HepG2 (cell line): ENCODE measurements around the gene RIPK1. TPM values are rescaled to one million over a fixed set of nuclear protein-coding genes. Genes with fewer than 3 reads are reported as not detected.

Experiments used
- ATAC-seq: fragments of 200-7000 bp; cut with Tn5 transposase; 3 replicates; pipeline ENCODE4 v1.9.1; 2020; ENCODE audit warnings: mild to moderate bottlenecking, moderate library complexity
- BruUV-seq: library from RNA; stranded (reverse); fragments of 400-500 nt; replicated peaks from 2 replicates; lab custom pipeline; 2021; lab: Mats Ljungman, UMichigan
- CTCF ChIA-PET: fragments of 300-600 bp; formaldehyde crosslinking; extraction: SDS; loops from one replicate; lab custom pipeline; 2021; ENCODE audit warnings: low total read pairs, inconsistent platforms, low intra/inter-chr PET ratio; lab: Yijun Ruan, JAX
- POLR2A ChIA-PET: fragments of 350-600 bp; sonication (Branson Sonifier 250); formaldehyde crosslinking; loops from one replicate; lab custom pipeline; 2020; ENCODE audit warnings: antibody characterized with exemption, inconsistent platforms; lab: Yijun Ruan, JAX
- DNase-seq: peaks from one replicate; pipeline ENCODE4 v3.0.0-alpha.2; 2015; ENCODE audit warnings: low spot score
- FAIRE-seq: peaks from 3 replicates; lab custom pipeline; 2011; peaks lifted over from hg19 to GRCh38; lab: Jason Lieb, UNC
- H2AFZ ChIP-seq: one replicate; pipeline ENCODE4 v1.6.1; 2011; ENCODE audit warnings: low read length, inconsistent platforms
- H3K27ac ChIP-seq: fragments of 300-600 bp; 3 replicates; pipeline ENCODE4 v1.8.0; 2011; ENCODE audit warnings: mixed run types, mild to moderate bottlenecking, mixed read lengths, low read length, inconsistent platforms; ENCODE audit not compliant: insufficient read depth; ENCODE audit errors: extremely low read length
- H3K27me3 ChIP-seq, 2 experiments: fragments of 200-600 bp in 1 of 2; 2 replicates in 1 of 2; 3 replicates in 1 of 2; pipeline versions ENCODE4 v1.6.0 to v1.8.0; 2011; ENCODE audit warnings: low read length in 2 of 2, mild to moderate bottlenecking in 2 of 2, moderate library complexity in 2 of 2, inconsistent platforms in 1 of 2; ENCODE audit not compliant: insufficient read depth in 2 of 2, control insufficient read depth in 1 of 2
- H3K36me3 ChIP-seq, 2 experiments: fragments of 200-600 bp in 1 of 2; replicated peaks in 1 of 2; 2 replicates in 1 of 2; 3 replicates in 1 of 2; pipeline versions ENCODE4 v1.5.1 to v1.8.0; 2011; ENCODE audit warnings: low read length in 2 of 2, inconsistent platforms in 1 of 2; ENCODE audit not compliant: insufficient read depth in 2 of 2, control insufficient read depth in 1 of 2
- H3K4me1 ChIP-seq: 2 replicates; pipeline ENCODE4 v1.5.1; 2012; ENCODE audit warnings: low read length, inconsistent platforms; ENCODE audit not compliant: insufficient read depth
- H3K4me2 ChIP-seq: 2 replicates; pipeline ENCODE4 v1.6.0; 2011; ENCODE audit warnings: low read depth, low read length, inconsistent platforms
- H3K4me3 ChIP-seq, 3 experiments: fragments of 200-600 bp in 1 of 3; sonication (generic), shearing (Covaris generic) in 1 of 3; replicated peaks in 1 of 3; 2 replicates each; pipeline ENCODE4 v1.5.1; 2011 to 2016; ENCODE audit warnings: low read length in 3 of 3, inconsistent platforms in 2 of 3, low read depth in 2 of 3, mild to moderate bottlenecking in 2 of 3, control low read depth in 1 of 3, mixed read lengths in 1 of 3; ENCODE audit not compliant: insufficient read depth in 1 of 3
- H3K79me2 ChIP-seq: one replicate; pipeline ENCODE4 v1.6.1; 2011; ENCODE audit warnings: low read length, inconsistent platforms; ENCODE audit not compliant: insufficient read depth
- H3K9ac ChIP-seq: 2 replicates; pipeline ENCODE4 v1.6.0; 2011; ENCODE audit warnings: mild to moderate bottlenecking, low read depth, low read length, inconsistent platforms; ENCODE audit not compliant: insufficient read depth
- H3K9me3 ChIP-seq: 2 replicates; pipeline ENCODE4 v1.5.1; 2012; ENCODE audit warnings: mild to moderate bottlenecking, low read length
- H4K20me1 ChIP-seq: 2 replicates; pipeline ENCODE4 v1.6.0; 2011; ENCODE audit warnings: inconsistent platforms, mild to moderate bottlenecking, low read length, moderate library complexity; ENCODE audit not compliant: insufficient read depth
- BCL3 ChIP-seq: sonication (generic); formaldehyde crosslinking; IDR thresholded peaks from 2 replicates; pipeline ENCODE4 v1.5.1; 2020; ENCODE audit warnings: mild to moderate bottlenecking, missing genetic modification reagents, moderate library complexity
- CREB1 ChIP-seq, 2 experiments: fragments of 450-650 bp in 1 of 2; IDR thresholded peaks; 2 replicates each; pipeline ENCODE4 v1.6.1; 2016 to 2017; ENCODE audit warnings: control low read depth in 1 of 2, mild to moderate bottlenecking in 1 of 2, missing compliant biosample characterization in 1 of 2, missing genetic modification characterization in 1 of 2
- CREM ChIP-seq, 2 experiments: sonication (generic) in 1 of 2; formaldehyde crosslinking in 1 of 2; IDR thresholded peaks; 2 replicates each; pipeline versions ENCODE4 v1.4.0 to v1.6.1; 2016 to 2020; ENCODE audit warnings: antibody characterized with exemption in 1 of 2, mild to moderate bottlenecking in 1 of 2, missing genetic modification reagents in 1 of 2
- FOXO4 ChIP-seq: sonication (generic); formaldehyde crosslinking; conservative IDR thresholded peaks from 2 replicates; pipeline ENCODE4 v1.8.1; 2023; ENCODE audit warnings: missing genetic modification reagents
- NCOA2 ChIP-seq: sonication (generic); formaldehyde crosslinking; IDR thresholded peaks from 2 replicates; pipeline ENCODE4 v1.8.0; 2022; ENCODE audit warnings: inconsistent platforms
- NFE2 ChIP-seq: sonication (generic); formaldehyde crosslinking; IDR thresholded peaks from 2 replicates; pipeline ENCODE4 v1.4.0; 2020; ENCODE audit warnings: missing genetic modification reagents
- POGK ChIP-seq: sonication (generic); formaldehyde crosslinking; conservative IDR thresholded peaks from 2 replicates; pipeline ENCODE4 v1.8.0; 2022; ENCODE audit warnings: mild to moderate bottlenecking, moderate library complexity, missing genetic modification reagents
- RNF219 ChIP-seq: sonication (generic); formaldehyde crosslinking; IDR thresholded peaks from 2 replicates; pipeline ENCODE4 v1.5.0; 2020; ENCODE audit warnings: mild to moderate bottlenecking, missing genetic modification reagents
- SAP130 ChIP-seq: IDR thresholded peaks from 2 replicates; pipeline ENCODE4 v1.6.1; 2016; ENCODE audit warnings: low read depth
- SOX6 ChIP-seq, 2 experiments: fragments of 450-650 bp in 1 of 2; sonication (generic) in 1 of 2; formaldehyde crosslinking in 1 of 2; IDR thresholded peaks; 2 replicates each; pipeline versions ENCODE4 v1.4.0 to v1.6.1; 2017 to 2020; ENCODE audit warnings: antibody characterized with exemption in 1 of 2, mild to moderate bottlenecking in 1 of 2, missing genetic modification reagents in 1 of 2
- ZNF607 ChIP-seq: sonication (generic); formaldehyde crosslinking; IDR thresholded peaks from 2 replicates; pipeline ENCODE4 v1.5.1; 2020; ENCODE audit warnings: missing genetic modification reagents, mild to moderate bottlenecking, borderline replicate concordance
- ZNF724P ChIP-seq: sonication (generic); formaldehyde crosslinking; IDR thresholded peaks from 2 replicates; pipeline ENCODE4 v1.8.0; 2022; ENCODE audit warnings: missing genetic modification reagents, borderline replicate concordance
- ZNF772 ChIP-seq: sonication (generic); formaldehyde crosslinking; IDR thresholded peaks from 2 replicates; pipeline ENCODE4 v1.5.0; 2020; ENCODE audit warnings: mild to moderate bottlenecking, missing genetic modification reagents
- WGBS: methylation state at CpG from one replicate; pipeline ENCODE4 v1.1.6; 2017; ENCODE audit warnings: low lambda C conversion rate; 5-methylcytosine and 5-hydroxymethylcytosine counted together
- in situ Hi-C: cut with HindIII; loops from 2 replicates; pipeline ENCODE4 v1.10.0; 2017; ENCODE audit warnings: low pct_unique_long_range_greater_than_20kb; ENCODE audit not compliant: extremely low pct_ligation_motif_present
- intact Hi-C: fragments of 100-400 bp; cut with micrococcal nuclease; formaldehyde crosslinking; loops from one replicate; pipeline ENCODE4 v1.10.0; 2022; ENCODE audit not compliant: unreplicated experiment
- polyA plus RNA-seq, 8 experiments: library from polyadenylated mRNA; depleted of rRNA in 3 of 8; stranded (reverse) in 7 of 8; unstranded in 1 of 8; fragments of >200 nt; fragmentation: Illumina TruSeq in 4 of 8; extraction: Trizol in 4 of 8; gene quantifications; 2 replicates each; pipeline versions ENCODE4 v1.2.1 to v1.2.3, GENCODE V29; 2011 to 2016; ENCODE audit warnings: low read depth in 4 of 8, missing spikeins in 1 of 8, mixed read lengths in 1 of 8; ENCODE audit not compliant: insufficient read depth in 1 of 8
- total RNA-seq, 5 experiments: library from RNA; depleted of rRNA; stranded (reverse); fragments of >200 nt; fragmentation: Illumina TruSeq; extraction: Trizol; gene quantifications; 2 replicates each; pipeline ENCODE4 v1.2.3, GENCODE V29; 2016; ENCODE audit warnings: low read depth in 1 of 5
- TF ChIP-seq, protein P1 (sequence below): IDR thresholded peaks from 2 replicates; pipeline ENCODE4 v1.6.1; 2016; ENCODE audit warnings: low read depth

Gene RIPK1
- total and polyA plus RNA-seq, 2 of the 13 experiments (the other 11 are each of a cell fraction or from before 2014, with no cell fraction given) = 9.0 to 10.3 TPM

DNA sequence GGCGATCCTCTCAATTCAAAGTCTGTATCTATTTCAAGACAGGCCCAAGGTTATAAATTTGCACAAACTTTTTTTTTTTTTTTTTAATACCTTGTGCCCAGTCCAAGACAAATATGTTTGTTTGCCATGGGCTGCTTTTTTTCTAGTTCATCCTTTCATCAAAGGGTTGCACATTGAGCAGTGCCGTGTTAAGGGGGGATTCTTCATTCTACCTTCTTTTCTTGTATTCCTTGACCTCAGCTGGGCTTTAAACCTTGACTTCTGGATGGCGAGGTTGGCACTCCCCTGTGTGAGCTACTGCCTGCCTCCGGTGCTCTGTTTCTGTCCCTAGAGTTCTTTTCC, 7.4 kb downstream of the RIPK1 start:
- in situ Hi-C loops = no loop called here
- TF ChIP-seq POGK (CRISPR knock-in tag) = no peak
- TF ChIP-seq BCL3 (CRISPR knock-in tag) = no peak
- no peak for TF ChIP-seq NCOA2 (CRISPR knock-in tag)
- no peak for TF ChIP-seq ZNF724P (CRISPR knock-in tag)
- TF ChIP-seq, protein P1, sequence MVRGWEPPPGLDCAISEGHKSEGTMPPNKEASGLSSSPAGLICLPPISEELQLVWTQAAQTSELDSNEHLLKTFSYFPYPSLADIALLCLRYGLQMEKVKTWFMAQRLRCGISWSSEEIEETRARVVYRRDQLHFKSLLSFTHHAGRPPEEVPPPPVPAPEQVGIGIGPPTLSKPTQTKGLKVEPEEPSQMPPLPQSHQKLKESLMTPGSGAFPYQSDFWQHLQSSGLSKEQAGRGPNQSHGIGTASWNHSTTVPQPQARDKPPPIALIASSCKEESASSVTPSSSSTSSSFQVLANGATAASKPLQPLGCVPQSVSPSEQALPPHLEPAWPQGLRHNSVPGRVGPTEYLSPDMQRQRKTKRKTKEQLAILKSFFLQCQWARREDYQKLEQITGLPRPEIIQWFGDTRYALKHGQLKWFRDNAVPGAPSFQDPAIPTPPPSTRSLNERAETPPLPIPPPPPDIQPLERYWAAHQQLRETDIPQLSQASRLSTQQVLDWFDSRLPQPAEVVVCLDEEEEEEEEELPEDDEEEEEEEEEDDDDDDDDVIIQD = no peak
- peak; percentile 5; the same call in 1 of the 2 replicates for TF ChIP-seq CREM (IDR thresholded peaks at IDR 0.05)
- no peak for TF ChIP-seq CREM (CRISPR knock-in tag; IDR thresholded peaks at IDR 0.05)
- no peak for TF ChIP-seq ZNF607 (CRISPR knock-in tag)
- no peak for TF ChIP-seq CREB1 (IDR thresholded peaks at IDR 0.05)
- TF ChIP-seq CREB1 (CRISPR knock-in tag; IDR thresholded peaks at IDR 0.05) = peak; percentile 13
- no peak for TF ChIP-seq ZNF772 (CRISPR knock-in tag)
- no peak for TF ChIP-seq SAP130 (CRISPR knock-in tag)
- no peak for TF ChIP-seq FOXO4 (CRISPR knock-in tag)
- no peak for TF ChIP-seq SOX6 (IDR thresholded peaks at IDR 0.05)
- peak; percentile 22; the same call in 1 of the 2 replicates for TF ChIP-seq SOX6 (CRISPR knock-in tag; IDR thresholded peaks at IDR 0.05)
- no peak for TF ChIP-seq RNF219 (CRISPR knock-in tag)
- TF ChIP-seq NFE2 (CRISPR knock-in tag) = no peak

More for the DNA sequence above, 7.4 kb downstream of the RIPK1 start:
- BruUV-seq = no TSS peak
- Histone ChIP-seq H3K27me3 (no peaks in the 10 kb centered on the region), H3K27ac (peak overlapping the region; percentile 58), H3K36me3 (peaks cover 17 to 39% of the 10 kb centered on the region in 2 experiments), H3K9ac (no peak overlapping the region), H3K4me3 (peak overlapping the region in 2 of 3 experiments; percentile 8 to 22; a peak in 2 of 6 replicates), H4K20me1 (no peaks in the 10 kb centered on the region), H3K79me2 (peaks cover 52% of the 10 kb centered on the region), H2AFZ (no peak overlapping the region), H3K4me1 (peaks cover 33% of the 10 kb centered on the region), H3K4me2 (peak overlapping the region; percentile 70), H3K9me3 (no peaks in the 10 kb centered on the region)
- FAIRE-seq (no peak), DNase-seq (no peak), ATAC-seq (0 out of 3 replicates have a peak, but pooled peaks have one; percentile 20)
- 31% methylated on average over 4 of the region's 4 CpGs for WGBS
- intact Hi-C loops = no loop called here
- CTCF ChIA-PET = no interaction called here
- POLR2A ChIA-PET = interaction anchor here (0.7 to 2.6 kb wide), 3 partner anchors 12 to 47 kb away, joined by 3 to 8 read pairs (median 7); partner anchors contain the start of gene BPHL
